HS-27A (cell line): ENCODE results near the gene SAMD11.
"Not testable (repeated sequence)": the region's sequence is repeated elsewhere in the genome, so short reads cannot be mapped to it uniquely, and the experiment has no call there.

Source experiments
- DNase-seq: peaks from one replicate; pipeline ENCODE4 v3.0.0-alpha.2; 2012; ENCODE audit warnings: low read depth, missing footprints

The SAMD11 gene

GRCh38 chr1:945688-946556 is 22.2 kb downstream of the SAMD11 start:
- DNase-seq: no peak

- DNase-seq: not testable (repeated sequence)
Observed at GRCh38 chr1:946811-947210, 23.1 kb downstream of the SAMD11 start.

GRCh38 chr1:947958-948357 is 24.2 kb downstream of the SAMD11 start:
- DNase-seq: no peak

- no peak for DNase-seq
Observed at GRCh38 chr1:950268-950667, 26.5 kb downstream of the SAMD11 start.

GRCh38 chr1:950881-951280 is 27.2 kb downstream of the SAMD11 start:
- DNase-seq: no peak

- DNase-seq: no peak
Observed at GRCh38 chr1:951364-951763, 27.6 kb downstream of the SAMD11 start.

- no peak for DNase-seq
Observed at GRCh38 chr1:952201-952600, 28.5 kb downstream of the SAMD11 start.

- DNase-seq: no peak
Observed at GRCh38 chr1:952603-953002, 28.9 kb downstream of the SAMD11 start.

- no peak for DNase-seq
Observed at GRCh38 chr1:953524-954320, 30.0 kb downstream of the SAMD11 start.

- no peak for DNase-seq
Observed at GRCh38 chr1:954927-955326, 31.2 kb downstream of the SAMD11 start.

GRCh38 chr1:955474-955873 is 31.8 kb downstream of the SAMD11 start:
- DNase-seq: no peak

- no peak for DNase-seq
Observed at GRCh38 chr1:956636-957035, 32.9 kb downstream of the SAMD11 start.

GRCh38 chr1:958823-959730 is 35.4 kb downstream of the SAMD11 start, which contains the start of gene NOC2L:
Gene NOC2L, minus strand, starts transcription at chr1:959256. Its CDS starts 16 bp downstream, at chr1:959240.
- DNase-seq: peak; percentile 57

GRCh38 chr1:959731-960362 is 36.1 kb downstream of the SAMD11 start:
- no peak for DNase-seq

GRCh38 chr1:960363-961131 is 36.8 kb downstream of the SAMD11 start, which contains the start of gene KLHL17:
Gene KLHL17, plus strand, starts transcription at chr1:960584. Its CDS starts 110 bp downstream, at chr1:960694.
- no peak for DNase-seq

- no peak for DNase-seq
Observed at GRCh38 chr1:961132-961669, 37.5 kb downstream of the SAMD11 start.

- DNase-seq: no peak
Observed at GRCh38 chr1:962381-963300, 38.9 kb downstream of the SAMD11 start.

GRCh38 chr1:963301-963651 is 39.6 kb downstream of the SAMD11 start:
- DNase-seq: no peak
